ENCODE results near the gene MTURN.

DNA sequence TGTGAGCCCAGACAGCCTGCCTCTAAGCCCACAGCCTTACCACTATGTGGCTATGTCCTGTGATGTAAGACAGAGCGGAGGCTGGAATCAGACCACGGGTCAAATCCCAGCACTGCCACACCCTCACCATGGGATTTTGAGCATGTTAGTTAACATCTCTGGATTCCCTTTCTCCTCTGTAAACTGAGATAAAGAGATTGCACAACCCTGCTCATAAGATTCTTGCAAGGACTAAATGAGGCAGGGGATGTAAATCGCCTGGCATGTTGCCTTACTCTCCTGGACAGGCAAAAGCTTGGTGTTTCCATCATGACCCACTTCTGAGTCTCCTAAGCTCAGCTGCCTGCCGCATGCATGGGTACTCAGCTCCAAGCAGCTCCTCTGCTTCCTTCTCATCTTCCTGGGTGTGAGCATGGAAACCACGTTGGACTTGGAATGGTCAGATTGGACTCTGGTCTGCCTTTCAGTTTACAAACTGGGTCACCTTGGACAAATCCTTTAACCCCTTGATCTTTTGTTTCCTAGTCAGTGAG, 41.3 kb upstream of the MTURN start:
- TF ChIP-seq, protein P1, sequence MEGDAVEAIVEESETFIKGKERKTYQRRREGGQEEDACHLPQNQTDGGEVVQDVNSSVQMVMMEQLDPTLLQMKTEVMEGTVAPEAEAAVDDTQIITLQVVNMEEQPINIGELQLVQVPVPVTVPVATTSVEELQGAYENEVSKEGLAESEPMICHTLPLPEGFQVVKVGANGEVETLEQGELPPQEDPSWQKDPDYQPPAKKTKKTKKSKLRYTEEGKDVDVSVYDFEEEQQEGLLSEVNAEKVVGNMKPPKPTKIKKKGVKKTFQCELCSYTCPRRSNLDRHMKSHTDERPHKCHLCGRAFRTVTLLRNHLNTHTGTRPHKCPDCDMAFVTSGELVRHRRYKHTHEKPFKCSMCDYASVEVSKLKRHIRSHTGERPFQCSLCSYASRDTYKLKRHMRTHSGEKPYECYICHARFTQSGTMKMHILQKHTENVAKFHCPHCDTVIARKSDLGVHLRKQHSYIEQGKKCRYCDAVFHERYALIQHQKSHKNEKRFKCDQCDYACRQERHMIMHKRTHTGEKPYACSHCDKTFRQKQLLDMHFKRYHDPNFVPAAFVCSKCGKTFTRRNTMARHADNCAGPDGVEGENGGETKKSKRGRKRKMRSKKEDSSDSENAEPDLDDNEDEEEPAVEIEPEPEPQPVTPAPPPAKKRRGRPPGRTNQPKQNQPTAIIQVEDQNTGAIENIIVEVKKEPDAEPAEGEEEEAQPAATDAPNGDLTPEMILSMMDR (IDR thresholded peaks at IDR 0.05; ENCODE audit: insufficient read depth, low read length): no peak
- TF ChIP-seq POLR2AphosphoS5 (IDR thresholded peaks at IDR 0.05; ENCODE audit: low read depth) (no peak), SPI1 (IDR thresholded peaks at IDR 0.05; ENCODE audit: borderline replicate concordance, low read depth) (no peak), GABPA (IDR thresholded peaks at IDR 0.05; ENCODE audit: low read depth) (no peak)
- TF ChIP-seq, protein P2, sequence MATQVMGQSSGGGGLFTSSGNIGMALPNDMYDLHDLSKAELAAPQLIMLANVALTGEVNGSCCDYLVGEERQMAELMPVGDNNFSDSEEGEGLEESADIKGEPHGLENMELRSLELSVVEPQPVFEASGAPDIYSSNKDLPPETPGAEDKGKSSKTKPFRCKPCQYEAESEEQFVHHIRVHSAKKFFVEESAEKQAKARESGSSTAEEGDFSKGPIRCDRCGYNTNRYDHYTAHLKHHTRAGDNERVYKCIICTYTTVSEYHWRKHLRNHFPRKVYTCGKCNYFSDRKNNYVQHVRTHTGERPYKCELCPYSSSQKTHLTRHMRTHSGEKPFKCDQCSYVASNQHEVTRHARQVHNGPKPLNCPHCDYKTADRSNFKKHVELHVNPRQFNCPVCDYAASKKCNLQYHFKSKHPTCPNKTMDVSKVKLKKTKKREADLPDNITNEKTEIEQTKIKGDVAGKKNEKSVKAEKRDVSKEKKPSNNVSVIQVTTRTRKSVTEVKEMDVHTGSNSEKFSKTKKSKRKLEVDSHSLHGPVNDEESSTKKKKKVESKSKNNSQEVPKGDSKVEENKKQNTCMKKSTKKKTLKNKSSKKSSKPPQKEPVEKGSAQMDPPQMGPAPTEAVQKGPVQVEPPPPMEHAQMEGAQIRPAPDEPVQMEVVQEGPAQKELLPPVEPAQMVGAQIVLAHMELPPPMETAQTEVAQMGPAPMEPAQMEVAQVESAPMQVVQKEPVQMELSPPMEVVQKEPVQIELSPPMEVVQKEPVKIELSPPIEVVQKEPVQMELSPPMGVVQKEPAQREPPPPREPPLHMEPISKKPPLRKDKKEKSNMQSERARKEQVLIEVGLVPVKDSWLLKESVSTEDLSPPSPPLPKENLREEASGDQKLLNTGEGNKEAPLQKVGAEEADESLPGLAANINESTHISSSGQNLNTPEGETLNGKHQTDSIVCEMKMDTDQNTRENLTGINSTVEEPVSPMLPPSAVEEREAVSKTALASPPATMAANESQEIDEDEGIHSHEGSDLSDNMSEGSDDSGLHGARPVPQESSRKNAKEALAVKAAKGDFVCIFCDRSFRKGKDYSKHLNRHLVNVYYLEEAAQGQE (IDR thresholded peaks at IDR 0.05; ENCODE audit: insufficient replicate concordance, low read depth): no peak
